K562 (cell line): ENCODE results near the gene RAI1.

Source experiments
- ARNT ChIP-seq, 2 experiments: fragments of 450-650 bp; IDR thresholded peaks; 2 replicates each; pipeline ENCODE4 v1.6.1; 2016; ENCODE audit warnings: mild to moderate bottlenecking in 1 of 2
- C11orf30 ChIP-seq: fragments of 450-650 bp; IDR thresholded peaks from 2 replicates; pipeline ENCODE4 v1.6.1; 2016; ENCODE audit warnings: low read depth, mild to moderate bottlenecking
- CBX5 ChIP-seq: IDR thresholded peaks from 2 replicates; pipeline ENCODE4 v1.6.1; 2014; ENCODE audit warnings: low read depth, borderline replicate concordance
- CREB1 ChIP-seq, 2 experiments: sonication (generic) in 1 of 2; formaldehyde crosslinking in 1 of 2; IDR thresholded peaks; 2 replicates each; pipeline versions ENCODE4 v1.6.1 to v1.8.0; 2012 to 2022; ENCODE audit warnings: inconsistent platforms in 1 of 2, mild to moderate bottlenecking in 1 of 2, missing genetic modification reagents in 1 of 2, moderate library complexity in 1 of 2
- CTCF ChIP-seq, 3 experiments: IDR thresholded peaks in 2 of 3; conservative IDR thresholded peaks in 1 of 3; 2 replicates each; pipeline ENCODE4 v1.5.1; 2011 to 2012; ENCODE audit warnings: low read length in 3 of 3, mild to moderate bottlenecking in 3 of 3, control low read depth in 2 of 3, improper control_type of control experiment in 1 of 3, inconsistent platforms in 1 of 3, low read depth in 1 of 3, mixed read lengths in 1 of 3, moderate library complexity in 1 of 3; ENCODE audit not compliant: insufficient read depth in 2 of 3
- DPF2 ChIP-seq: fragments of 450-650 bp; IDR thresholded peaks from 2 replicates; pipeline ENCODE4 v1.6.1; 2016
- EZH2 ChIP-seq: IDR thresholded peaks from 2 replicates; pipeline ENCODE4 v1.6.1; 2012; ENCODE audit warnings: low read depth, mild to moderate bottlenecking, inconsistent platforms, low read length, borderline replicate concordance
- MBD2 ChIP-seq: sonication (generic); IDR thresholded peaks from 2 replicates; pipeline ENCODE4 v1.6.1; 2016; ENCODE audit warnings: low read depth, borderline replicate concordance
- POLR2A ChIP-seq: fragments of 450-650 bp; conservative IDR thresholded peaks from 2 replicates; pipeline ENCODE4 v1.6.1; 2016
- SMC3 ChIP-seq: conservative IDR thresholded peaks from 2 replicates; pipeline ENCODE4 v1.6.1; 2011; ENCODE audit warnings: low read depth, low read length, improper control_type of control experiment; ENCODE audit not compliant: insufficient read depth
- TEAD1 ChIP-seq, 2 experiments: fragments of 450-650 bp in 1 of 2; sonication (generic) in 1 of 2; formaldehyde crosslinking; IDR thresholded peaks; 2 replicates each; pipeline versions ENCODE4 v1.4.0 to v1.8.0; 2020 to 2022; ENCODE audit warnings: mild to moderate bottlenecking in 2 of 2, missing genetic modification reagents in 1 of 2

GRCh38 chr17:17772231-17772630, 91.0 kb downstream of the RAI1 start:
- TF ChIP-seq SMC3 (no peak), EZH2 (no peak), CTCF (IDR thresholded peaks at IDR 0.05 in 2 of 3, conservative IDR thresholded peaks at IDR 0.05 in 1 of 3; ENCODE audit: insufficient read depth in 2 of 3, low read depth in 1 of 3, low read length in 3 of 3) (no peak), MBD2 (no peak), TEAD1 (CRISPR knock-in tag; IDR thresholded peaks at IDR 0.05) (no peak), ARNT (IDR thresholded peaks at IDR 0.05) (no peak), CBX5 (no peak), DPF2 (no peak), CREB1 (IDR thresholded peaks at IDR 0.05) (no peak), CREB1 (CRISPR knock-in tag; IDR thresholded peaks at IDR 0.05) (no peak), C11orf30 (no peak), POLR2A (no peak)
